K562 (cell line): ENCODE measurements around the gene TECPR1. TPM values are rescaled to one million over a fixed set of nuclear protein-coding genes. Genes with fewer than 3 reads are reported as not detected.

Experiments
- CTCF ChIP-seq, 3 experiments: IDR thresholded peaks in 2 of 3; conservative IDR thresholded peaks in 1 of 3; 2 replicates each; pipeline ENCODE4 v1.5.1; 2011 to 2012; ENCODE audit warnings: low read length in 3 of 3, mild to moderate bottlenecking in 3 of 3, control low read depth in 2 of 3, improper control_type of control experiment in 1 of 3, inconsistent platforms in 1 of 3, low read depth in 1 of 3, mixed read lengths in 1 of 3, moderate library complexity in 1 of 3; ENCODE audit not compliant: insufficient read depth in 2 of 3
- CXXC5 ChIP-seq: fragments of 250-450 bp; sonication (Bioruptor Pico); IDR thresholded peaks from 2 replicates; pipeline ENCODE4 v1.8.0; 2022; ENCODE audit warnings: inconsistent platforms, mild to moderate bottlenecking, moderate library complexity
- ELK1 ChIP-seq: sonication (generic); formaldehyde crosslinking; IDR thresholded peaks from 2 replicates; pipeline ENCODE4 v1.8.1; 2022; ENCODE audit warnings: missing genetic modification reagents
- GABPA ChIP-seq: fragments of 200-800 bp; sonication (Bioruptor generic); conservative IDR thresholded peaks from 2 replicates; pipeline ENCODE4 v1.6.1; 2016; ENCODE audit warnings: low read depth, missing genetic modification characterization, missing compliant biosample characterization
- MLLT1 ChIP-seq, 2 experiments: fragments of 450-650 bp; IDR thresholded peaks; 2 replicates each; pipeline ENCODE4 v1.6.1; 2016
- MLX ChIP-seq, 2 experiments: fragments of 450-650 bp in 1 of 2; sonication (generic) in 1 of 2; formaldehyde crosslinking; conservative IDR thresholded peaks; 2 replicates each; pipeline versions ENCODE4 v1.4.0 to v1.8.1; 2020 to 2022; ENCODE audit warnings: mild to moderate bottlenecking in 1 of 2, missing genetic modification reagents in 1 of 2
- NFRKB ChIP-seq: fragments of 450-650 bp; IDR thresholded peaks from 2 replicates; pipeline ENCODE4 v1.6.1; 2016; ENCODE audit warnings: low read depth
- ZBTB7A ChIP-seq: IDR thresholded peaks from 2 replicates; pipeline ENCODE4 v1.6.1; 2011; ENCODE audit warnings: low read depth, mild to moderate bottlenecking, low read length, moderate library complexity, borderline replicate concordance; ENCODE audit not compliant: control insufficient read depth
- polyA plus RNA-seq, 8 experiments: library from polyadenylated mRNA; depleted of rRNA in 4 of 8; stranded (reverse) in 5 of 8; unstranded in 3 of 8; fragments of >200 nt; fragmentation: Nextera tagmentation in 2 of 8; fragmentation: Illumina TruSeq in 1 of 8; extraction: Ambion mirVana in 2 of 8; extraction: Trizol in 1 of 8; gene quantifications; 2 replicates each; pipeline versions ENCODE4 v1.2.1 to v1.2.3, GENCODE V29; 2011 to 2014; ENCODE audit warnings: inconsistent platforms in 1 of 8, missing spikeins in 1 of 8
- total RNA-seq, 7 experiments: library from RNA; depleted of rRNA in 6 of 7; stranded (reverse); fragments of >200 nt in 6 of 7; fragmentation: Illumina TruSeq in 2 of 7; extraction: Trizol in 2 of 7; gene quantifications; 2 replicates each; pipeline versions ENCODE4 v1.2.1 to v1.2.3, GENCODE V29; 2011 to 2021; ENCODE audit warnings: low replicate concordance in 1 of 7

The TECPR1 gene
- total and polyA plus RNA-seq, 9 of the 15 experiments (the other 6 are each of a cell fraction or from before 2014, with no cell fraction given) = 0.17 to 15.0 (median 2.2) TPM

GRCh38 chr7:98250789-98251188 is 1.2 kb downstream of the TECPR1 start (continued):
- TF ChIP-seq GABPA (tag) (peak; percentile 66), ZBTB7A (no peak), MLLT1 (IDR thresholded peaks at IDR 0.05) (no peak), ELK1 (CRISPR knock-in tag) (no peak), CTCF (IDR thresholded peaks at IDR 0.05 in 2 of 3, conservative IDR thresholded peaks at IDR 0.05 in 1 of 3; ENCODE audit: insufficient read depth in 2 of 3, low read depth in 1 of 3, low read length in 3 of 3) (peak in 1 of 3 experiments; percentile 10; a peak in 1 of 6 replicates), CXXC5 (CRISPR knock-in tag) (no peak), MLX (CRISPR knock-in tag; conservative IDR thresholded peaks at IDR 0.05) (no peak), NFRKB (no peak)
